ENCODE results near the gene AGBL1. TPM values are rescaled to one million over a fixed set of nuclear protein-coding genes. Genes with fewer than 3 reads are reported as not detected.
A peak's percentile ranks its signal among the peaks of the same experiment; 100 is the strongest.

The AGBL1 gene
- total RNA-seq, 1 donor from 2014 or later: 5.5 TPM

GRCh38 chr15:86555098-86555497 lies 475.4 kb downstream of the AGBL1 start:
- peaks cover 45% of the 10 kb centered on the region for H3K4me1 Mint-ChIP-seq
- Histone ChIP-seq H4K20me1 (ENCODE audit: low read depth) (no peaks in the 10 kb centered on the region), H3K4me2 (no peak overlapping the region), H3K9ac (no peak overlapping the region), H3F3A (ENCODE audit: low read depth) (peaks cover 23% of the 10 kb centered on the region), H3K36me3 (no peaks in the 10 kb centered on the region), H3K4me1 (peaks cover 48% of the 10 kb centered on the region), H2AFZ (replicated peaks) (no peak overlapping the region), H3K9me3 (ENCODE audit: low read depth) (no peaks in the 10 kb centered on the region), H3K79me2 (ENCODE audit: low read depth) (no peaks in the 10 kb centered on the region), H3K4me3 (no peak overlapping the region), H3K27me3 (no peaks in the 10 kb centered on the region), H3K27ac (no peak overlapping the region)
- no peak overlapping the region for H3K27ac Mint-ChIP-seq
- no peak for TF ChIP-seq EZH2 (IDR thresholded peaks at IDR 0.05)
- TF ChIP-seq CTCF (IDR thresholded peaks at IDR 0.05): no peak
- no peak for TF ChIP-seq EZH2phosphoT487 (IDR thresholded peaks at IDR 0.05)
- no peaks in the 10 kb centered on the region for H3K36me3 Mint-ChIP-seq
- no peak overlapping the region for H3K4me3 Mint-ChIP-seq
- DNase-seq (ENCODE audit: low spot score): no peak
- H3K9me3 Mint-ChIP-seq: peaks cover 4% of the 10 kb centered on the region
- H3K27me3 Mint-ChIP-seq (ENCODE audit: insufficient read depth, low read depth): peaks cover 2% of the 10 kb centered on the region

- H3K27ac Mint-ChIP-seq: peak overlapping the region; percentile 88
- H3K27me3 Mint-ChIP-seq (ENCODE audit: insufficient read depth, low read depth): peaks cover 2% of the 10 kb centered on the region
- H3K36me3 Mint-ChIP-seq: no peaks in the 10 kb centered on the region
- DNase-seq (ENCODE audit: low spot score): no peak
- Histone ChIP-seq H3K4me3 (no peak overlapping the region), H3F3A (ENCODE audit: low read depth) (peaks cover 23% of the 10 kb centered on the region), H3K27me3 (no peaks in the 10 kb centered on the region), H3K27ac (no peak overlapping the region), H3K79me2 (ENCODE audit: low read depth) (no peaks in the 10 kb centered on the region), H2AFZ (replicated peaks) (no peak overlapping the region), H3K9me3 (ENCODE audit: low read depth) (no peaks in the 10 kb centered on the region), H4K20me1 (ENCODE audit: low read depth) (no peaks in the 10 kb centered on the region), H3K4me1 (peaks cover 48% of the 10 kb centered on the region), H3K4me2 (no peak overlapping the region), H3K9ac (no peak overlapping the region), H3K36me3 (no peaks in the 10 kb centered on the region)
- H3K4me1 Mint-ChIP-seq: peaks cover 45% of the 10 kb centered on the region
- no peak overlapping the region for H3K4me3 Mint-ChIP-seq
- H3K9me3 Mint-ChIP-seq: peaks cover 7% of the 10 kb centered on the region
- TF ChIP-seq CTCF (IDR thresholded peaks at IDR 0.05): no peak
- TF ChIP-seq EZH2phosphoT487 (IDR thresholded peaks at IDR 0.05): no peak
- TF ChIP-seq EZH2 (IDR thresholded peaks at IDR 0.05): no peak
These were observed 476.3 kb downstream of the AGBL1 start for GRCh38 chr15:86555939-86556338.

- H3K9ac ChIP-seq: no peak overlapping the region
- no peak overlapping the region for H2AFZ ChIP-seq (replicated peaks)
- H4K20me1 ChIP-seq (ENCODE audit: low read depth): no peaks in the 10 kb centered on the region
- H3K79me2 ChIP-seq (ENCODE audit: low read depth): no peaks in the 10 kb centered on the region
- H3K36me3 ChIP-seq: no peaks in the 10 kb centered on the region
- H3K4me3 ChIP-seq: no peak overlapping the region
- Mint-ChIP-seq H3K27ac (peak overlapping the region; percentile 88), H3K27me3 (ENCODE audit: insufficient read depth, low read depth) (peaks cover 2% of the 10 kb centered on the region), H3K9me3 (peaks cover 13% of the 10 kb centered on the region), H3K36me3 (no peaks in the 10 kb centered on the region), H3K4me3 (no peak overlapping the region), H3K4me1 (peaks cover 45% of the 10 kb centered on the region)
- no peak overlapping the region for H3K4me2 ChIP-seq
- H3K4me1 ChIP-seq: peaks cover 48% of the 10 kb centered on the region
- H3K9me3 ChIP-seq (ENCODE audit: low read depth): no peaks in the 10 kb centered on the region
- H3K27me3 ChIP-seq: no peaks in the 10 kb centered on the region
- H3K27ac ChIP-seq: no peak overlapping the region
- peaks cover 23% of the 10 kb centered on the region for H3F3A ChIP-seq (ENCODE audit: low read depth)
- no peak for TF ChIP-seq EZH2 (IDR thresholded peaks at IDR 0.05)
- TF ChIP-seq CTCF (IDR thresholded peaks at IDR 0.05): no peak
- no peak for TF ChIP-seq EZH2phosphoT487 (IDR thresholded peaks at IDR 0.05)
- no peak for DNase-seq (ENCODE audit: low spot score)
These were observed 476.8 kb downstream of the AGBL1 start for GRCh38 chr15:86556396-86557017.

All from neural progenitor cell (in vitro differentiated cells).